GOT3 (cell line): Measurements from ENCODE around the gene EMSY.
A peak's percentile ranks its signal among the peaks of the same experiment; 100 is the strongest.
"Not testable (repeated sequence)": the region's sequence is repeated elsewhere in the genome, so short reads cannot be mapped to it uniquely, and the experiment has no call there.

Experiments used
- DNase-seq: peaks from one replicate; lab custom pipeline; 2025; ENCODE audit warnings: mixed read lengths; lab: John Stamatoyannopoulos, UW

EMSY gene, protein sequence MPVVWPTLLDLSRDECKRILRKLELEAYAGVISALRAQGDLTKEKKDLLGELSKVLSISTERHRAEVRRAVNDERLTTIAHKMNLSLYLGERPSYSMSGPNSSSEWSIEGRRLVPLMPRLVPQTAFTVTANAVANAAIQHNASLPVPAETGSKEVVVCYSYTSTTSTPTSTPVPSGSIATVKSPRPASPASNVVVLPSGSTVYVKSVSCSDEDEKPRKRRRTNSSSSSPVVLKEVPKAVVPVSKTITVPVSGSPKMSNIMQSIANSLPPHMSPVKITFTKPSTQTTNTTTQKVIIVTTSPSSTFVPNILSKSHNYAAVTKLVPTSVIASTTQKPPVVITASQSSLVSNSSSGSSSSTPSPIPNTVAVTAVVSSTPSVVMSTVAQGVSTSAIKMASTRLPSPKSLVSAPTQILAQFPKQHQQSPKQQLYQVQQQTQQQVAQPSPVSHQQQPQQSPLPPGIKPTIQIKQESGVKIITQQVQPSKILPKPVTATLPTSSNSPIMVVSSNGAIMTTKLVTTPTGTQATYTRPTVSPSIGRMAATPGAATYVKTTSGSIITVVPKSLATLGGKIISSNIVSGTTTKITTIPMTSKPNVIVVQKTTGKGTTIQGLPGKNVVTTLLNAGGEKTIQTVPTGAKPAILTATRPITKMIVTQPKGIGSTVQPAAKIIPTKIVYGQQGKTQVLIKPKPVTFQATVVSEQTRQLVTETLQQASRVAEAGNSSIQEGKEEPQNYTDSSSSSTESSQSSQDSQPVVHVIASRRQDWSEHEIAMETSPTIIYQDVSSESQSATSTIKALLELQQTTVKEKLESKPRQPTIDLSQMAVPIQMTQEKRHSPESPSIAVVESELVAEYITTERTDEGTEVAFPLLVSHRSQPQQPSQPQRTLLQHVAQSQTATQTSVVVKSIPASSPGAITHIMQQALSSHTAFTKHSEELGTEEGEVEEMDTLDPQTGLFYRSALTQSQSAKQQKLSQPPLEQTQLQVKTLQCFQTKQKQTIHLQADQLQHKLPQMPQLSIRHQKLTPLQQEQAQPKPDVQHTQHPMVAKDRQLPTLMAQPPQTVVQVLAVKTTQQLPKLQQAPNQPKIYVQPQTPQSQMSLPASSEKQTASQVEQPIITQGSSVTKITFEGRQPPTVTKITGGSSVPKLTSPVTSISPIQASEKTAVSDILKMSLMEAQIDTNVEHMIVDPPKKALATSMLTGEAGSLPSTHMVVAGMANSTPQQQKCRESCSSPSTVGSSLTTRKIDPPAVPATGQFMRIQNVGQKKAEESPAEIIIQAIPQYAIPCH (N-terminal part only)

GRCh38 chr11:76444384-76445120 lies at the start of gene EMSY:
Gene EMSY, plus strand, starts transcription at chr11:76445018. Its CDS starts 1,921 bp downstream, at chr11:76446939.
- DNase-seq: peak; percentile 69

- DNase-seq: no peak
Measured at GRCh38 chr11:76395296-76395695, 49.5 kb upstream of the EMSY start.

GRCh38 chr11:76397383-76397782 lies 47.4 kb upstream of the EMSY start:
- DNase-seq: no peak

- no peak for DNase-seq
Measured at GRCh38 chr11:76400967-76401366, 43.9 kb upstream of the EMSY start.

GRCh38 chr11:76401484-76401883 lies 43.3 kb upstream of the EMSY start:
- not testable (repeated sequence) for DNase-seq

- no peak for DNase-seq
Measured at GRCh38 chr11:76406359-76406758, 38.5 kb upstream of the EMSY start.

DNA sequence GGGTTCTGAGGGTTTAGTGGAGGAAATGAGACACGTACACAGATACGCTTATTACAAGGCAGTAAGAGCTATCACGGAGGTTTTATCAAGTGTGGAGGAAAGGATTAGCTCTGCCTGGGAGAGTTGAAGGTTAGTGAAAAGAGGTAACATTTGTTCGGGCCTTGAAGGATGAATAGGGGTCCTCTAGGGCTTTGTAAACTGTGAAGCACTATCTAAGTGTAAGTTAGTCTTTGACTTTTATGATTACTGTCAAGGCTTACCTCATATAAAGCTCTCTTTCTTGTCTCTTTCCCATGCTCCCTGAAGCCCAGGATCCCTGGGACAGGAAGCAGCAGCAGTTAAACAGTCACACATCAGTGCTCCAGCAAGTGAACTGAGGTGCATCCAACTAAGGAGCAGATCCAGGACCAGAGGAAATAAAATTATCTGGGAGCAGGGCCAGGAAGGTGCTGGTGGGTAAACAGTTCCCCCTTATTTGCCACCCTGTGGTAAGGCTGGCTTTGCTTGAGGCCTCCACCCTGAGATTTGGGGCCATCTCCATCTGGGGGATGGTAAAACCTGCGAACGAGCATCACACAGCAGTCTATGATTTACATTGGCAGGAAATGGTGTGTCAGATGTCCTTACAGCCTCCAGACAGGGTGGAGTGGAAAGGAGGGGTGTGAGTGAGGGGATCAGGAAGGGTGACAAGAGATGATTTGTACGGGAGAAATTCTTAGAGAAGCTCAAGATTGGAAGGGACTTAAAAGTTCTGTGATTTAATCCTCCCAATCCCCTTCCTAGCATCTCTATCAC lies 36.5 kb upstream of the EMSY start:
- no peak for DNase-seq

DNA sequence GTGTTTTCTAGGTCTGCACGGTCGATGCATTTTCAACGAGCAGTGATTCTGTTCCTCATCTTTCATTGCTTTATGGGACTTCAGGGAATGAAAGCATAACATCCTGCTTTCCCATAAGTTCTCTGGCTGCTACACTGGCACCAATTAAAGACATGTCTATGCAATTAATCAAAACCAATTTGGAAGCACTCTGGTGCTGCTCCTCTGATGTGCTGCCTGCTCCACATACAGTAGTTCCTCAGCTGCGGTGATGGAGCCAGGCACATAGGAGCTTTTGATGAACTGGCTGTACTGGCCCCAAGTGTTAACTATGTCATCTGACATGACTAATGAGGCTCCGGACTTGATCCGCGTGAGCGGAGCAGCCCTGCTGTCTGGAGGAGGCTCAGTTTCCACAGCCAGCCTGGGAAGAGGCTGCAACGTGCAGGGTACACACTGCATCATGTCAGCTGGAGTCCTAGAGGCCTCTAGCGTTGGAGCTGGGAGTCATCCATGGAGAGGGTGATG lies 33.9 kb upstream of the EMSY start:
- DNase-seq: no peak

GRCh38 chr11:76415073-76415472 lies 29.7 kb upstream of the EMSY start:
- DNase-seq: no peak

DNA sequence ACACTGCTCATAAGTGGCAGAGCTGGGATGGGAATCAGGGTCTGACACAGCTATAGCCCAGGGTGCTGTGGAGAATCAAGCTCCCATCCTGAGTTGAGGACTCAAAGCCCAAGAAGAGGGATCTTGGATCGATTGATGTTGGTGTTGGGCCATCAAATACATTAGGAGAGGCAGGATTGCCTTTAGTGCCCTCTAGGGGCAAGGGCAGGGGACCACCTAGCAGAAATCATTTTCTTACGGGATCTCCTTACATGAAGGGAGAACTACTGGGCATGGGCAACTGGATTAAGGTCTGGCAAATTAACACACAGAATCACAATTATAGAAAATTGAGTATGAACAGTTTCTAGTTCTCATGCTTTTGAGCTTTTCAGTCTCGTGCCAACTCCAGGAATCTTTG lies 24.9 kb upstream of the EMSY start:
- DNase-seq: no peak

DNA sequence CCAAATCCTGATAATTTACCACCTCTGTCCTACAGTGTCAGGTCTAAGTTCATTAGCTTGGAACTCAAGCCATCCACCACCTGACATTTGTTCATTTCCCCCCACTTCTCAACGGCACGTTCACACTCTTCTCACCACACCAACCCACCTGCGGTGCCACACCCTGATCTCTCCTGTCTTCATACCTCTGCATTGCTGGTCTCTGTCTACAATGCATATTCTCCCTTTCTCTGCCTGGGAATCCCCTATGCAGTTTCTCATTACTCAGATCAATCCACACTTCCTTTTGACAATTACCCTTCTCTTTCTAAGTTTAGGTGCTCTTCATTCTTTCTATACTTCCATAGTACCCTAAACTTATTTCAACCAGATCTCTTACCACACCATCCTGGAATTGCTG lies 20.4 kb upstream of the EMSY start:
- DNase-seq: no peak

DNA sequence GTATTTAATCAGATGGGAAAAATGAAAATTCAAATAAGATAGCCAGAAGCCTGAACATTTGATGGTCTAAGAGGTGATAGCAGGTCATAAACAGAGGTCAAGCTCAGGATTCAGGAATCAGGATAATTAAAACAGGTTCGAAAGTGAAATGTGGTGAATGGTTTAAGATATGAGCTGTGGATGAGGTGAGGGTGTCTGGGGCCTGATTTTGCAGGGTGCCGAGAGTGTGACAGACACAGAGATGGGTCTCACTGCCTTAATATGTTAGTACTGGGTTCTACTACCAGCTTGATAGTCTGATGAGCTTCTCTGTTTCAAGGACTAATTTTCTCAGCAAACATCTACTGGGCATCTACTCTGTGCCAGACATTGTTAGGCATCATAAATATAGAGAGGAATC lies 19.9 kb upstream of the EMSY start:
- DNase-seq: no peak

GRCh38 chr11:76426660-76427059 lies 18.2 kb upstream of the EMSY start:
- DNase-seq: no peak

DNA sequence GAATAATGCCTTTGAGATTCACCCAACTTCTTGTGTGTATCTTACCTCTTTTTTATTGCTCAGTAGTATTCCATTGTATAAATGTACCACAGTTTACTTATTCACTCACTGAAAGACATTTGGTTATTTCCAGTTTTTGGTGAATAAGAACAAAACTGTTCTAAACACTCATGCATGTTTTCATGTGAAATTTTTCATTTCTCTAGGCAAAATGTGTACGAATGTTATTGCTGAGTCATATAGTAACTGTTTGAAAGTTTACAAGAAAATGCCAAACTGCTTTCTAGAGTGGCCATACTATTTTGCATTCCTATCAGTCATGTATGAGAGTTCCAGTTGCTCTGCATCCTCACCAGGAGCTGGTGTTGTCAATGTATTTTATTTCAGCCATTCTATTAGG lies 8.8 kb upstream of the EMSY start:
- DNase-seq: no peak

DNA sequence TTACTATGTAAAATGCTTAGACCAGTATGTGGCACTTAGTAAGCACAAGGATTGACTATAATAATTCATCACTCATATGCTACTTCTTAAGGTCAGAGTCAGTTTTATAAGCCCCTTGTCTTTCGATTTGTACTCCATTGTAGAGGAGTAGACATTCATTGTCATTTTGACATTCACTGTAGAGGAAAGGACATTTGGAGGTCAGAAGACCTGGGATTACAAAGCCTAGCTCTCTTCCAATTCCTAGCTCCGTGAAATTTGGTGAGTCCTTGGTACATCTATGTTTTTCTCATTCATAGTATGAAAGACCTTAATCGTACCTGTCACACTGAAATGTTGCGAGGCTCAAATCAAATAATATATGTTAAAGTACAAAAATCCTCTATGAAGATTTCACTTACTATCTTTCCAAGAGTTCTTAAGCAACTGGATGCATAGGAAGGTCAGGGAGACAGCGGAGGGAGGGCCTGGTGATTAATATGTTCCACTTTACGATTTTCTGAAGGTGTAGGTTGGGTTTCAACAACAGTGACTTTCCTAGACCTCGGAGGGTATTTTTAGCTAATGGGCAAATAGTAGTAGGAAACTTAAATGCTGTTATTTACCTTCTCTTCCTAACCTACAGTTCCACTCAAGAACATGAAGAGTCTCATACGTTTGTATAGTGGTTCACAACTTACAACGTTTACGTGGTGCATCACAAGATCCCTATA lies 1.4 kb upstream of the EMSY start:
- DNase-seq: no peak

GRCh38 chr11:76444065-76444383 lies 794 bp upstream of the EMSY start:
- DNase-seq: no peak

GRCh38 chr11:76445121-76446084 lies 585 bp downstream of the EMSY start:
- DNase-seq: no peak

GRCh38 chr11:76448506-76448905 lies 3.7 kb downstream of the EMSY start:
- no peak for DNase-seq

DNA sequence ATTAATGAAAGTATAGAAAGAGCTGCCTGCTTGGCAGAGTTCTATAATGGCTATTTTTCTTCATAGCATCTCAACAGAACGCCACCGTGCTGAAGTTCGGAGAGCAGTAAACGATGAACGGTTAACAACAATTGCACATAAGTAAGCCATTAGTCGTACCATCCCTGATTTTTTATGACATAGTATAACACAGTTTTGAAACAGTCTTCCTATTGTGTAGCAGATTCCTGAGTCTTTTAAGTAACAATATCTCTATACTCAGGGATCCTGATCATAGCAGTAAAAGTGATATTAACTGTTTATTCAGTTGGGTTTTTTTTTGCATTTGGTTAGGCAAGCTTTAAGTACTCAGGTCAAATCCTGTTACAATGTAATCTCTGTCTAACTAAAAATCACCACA lies 8.4 kb downstream of the EMSY start:
- DNase-seq: no peak
